Measurements from ENCODE around the gene GNG3. TPM values are rescaled to one million over a fixed set of nuclear protein-coding genes. Genes with fewer than 3 reads are reported as not detected.
A peak's percentile ranks its signal among the peaks of the same experiment; 100 is the strongest.
"Not testable (repeated sequence)": the region's sequence is repeated elsewhere in the genome, so short reads cannot be mapped to it uniquely, and the experiment has no call there.

GNG3 gene
- total RNA-seq, 2 donors from 2014 or later: not detected

GRCh38 chr11:62747475-62748160, 40.1 kb downstream of the GNG3 start:
- no peak for ATAC-seq
- H3K4me1 Mint-ChIP-seq (ENCODE audit: low read depth in 2 of 2): peaks cover 6% of the 10 kb centered on the region in 2 donors
- no peaks in the 10 kb centered on the region for H3K9me3 Mint-ChIP-seq
- H3K27ac Mint-ChIP-seq: no peak overlapping the region
- no peak overlapping the region for H3K4me3 Mint-ChIP-seq
- no peaks in the 10 kb centered on the region for H3K36me3 Mint-ChIP-seq
- DNase-seq (ENCODE audit: low spot score): no peak
- no peaks in the 10 kb centered on the region for H3K27me3 Mint-ChIP-seq

- not testable (repeated sequence) for DNase-seq (ENCODE audit: low spot score); H3K36me3 Mint-ChIP-seq; H3K4me1 Mint-ChIP-seq (ENCODE audit: low read depth in 2 of 2); H3K9me3 Mint-ChIP-seq; H3K27me3 Mint-ChIP-seq; H3K4me3 Mint-ChIP-seq; ATAC-seq; H3K27ac Mint-ChIP-seq
Measured at GRCh38 chr11:62749931-62750330, 42.5 kb downstream of the GNG3 start.

GRCh38 chr11:62752177-62752785, 44.8 kb downstream of the GNG3 start:
- peak overlapping the region in 1 of 2 donors; percentile 90 for H3K27ac Mint-ChIP-seq
- no peaks in the 10 kb centered on the region for H3K27me3 Mint-ChIP-seq
- ATAC-seq (no peak), DNase-seq (ENCODE audit: low spot score) (no peak)
- H3K4me3 Mint-ChIP-seq: no peak overlapping the region
- no peaks in the 10 kb centered on the region for H3K9me3 Mint-ChIP-seq
- H3K36me3 Mint-ChIP-seq: no peaks in the 10 kb centered on the region
- H3K4me1 Mint-ChIP-seq (ENCODE audit: low read depth in 2 of 2): peaks cover 6 to 9% of the 10 kb centered on the region in 2 donors

GRCh38 chr11:62752994-62753735, 45.7 kb downstream of the GNG3 start:
- Mint-ChIP-seq H3K4me3 (peak overlapping the region; percentile 90), H3K36me3 (no peaks in the 10 kb centered on the region), H3K4me1 (ENCODE audit: low read depth in 2 of 2) (peaks cover 6 to 9% of the 10 kb centered on the region in 2 donors), H3K9me3 (no peaks in the 10 kb centered on the region), H3K27me3 (no peaks in the 10 kb centered on the region), H3K27ac (peak overlapping the region; percentile 79 to 90)
- ATAC-seq (no peak), DNase-seq (ENCODE audit: low spot score) (no peak)

- ATAC-seq (peak; percentile 98), DNase-seq (ENCODE audit: low spot score) (peak; percentile 98)
- peak within 1 kb of the TSS; percentile 79 to 90 for H3K27ac Mint-ChIP-seq
- H3K9me3 Mint-ChIP-seq: no peaks in the 10 kb centered on the region
- H3K36me3 Mint-ChIP-seq: no peaks in the 10 kb centered on the region
- peak within 1 kb of the TSS; percentile 90 for H3K4me3 Mint-ChIP-seq
- H3K4me1 Mint-ChIP-seq (ENCODE audit: low read depth in 2 of 2): peaks cover 2 to 6% of the 10 kb centered on the region in 2 donors
- H3K27me3 Mint-ChIP-seq: no peaks in the 10 kb centered on the region
Measured at GRCh38 chr11:62753736-62754603, 46.5 kb downstream of the GNG3 start, which contains the start of gene ZBTB3. Gene ZBTB3, minus strand, starts transcription at chr11:62754160. Its CDS starts 496 bp downstream, at chr11:62753664.

- no peak for DNase-seq (ENCODE audit: low spot score)
- H3K4me1 Mint-ChIP-seq (ENCODE audit: low read depth in 2 of 2): peaks cover 0 to 3% of the 10 kb centered on the region in 2 donors
- peak overlapping the region; percentile 41 for H3K4me3 Mint-ChIP-seq
- no peak overlapping the region for H3K27ac Mint-ChIP-seq
- H3K9me3 Mint-ChIP-seq: no peaks in the 10 kb centered on the region
- no peaks in the 10 kb centered on the region for H3K27me3 Mint-ChIP-seq
- no peak for ATAC-seq
- no peaks in the 10 kb centered on the region for H3K36me3 Mint-ChIP-seq
Measured at GRCh38 chr11:62755086-62755615, 47.7 kb downstream of the GNG3 start.

- Mint-ChIP-seq H3K9me3 (no peaks in the 10 kb centered on the region), H3K4me3 (no peak overlapping the region), H3K36me3 (no peaks in the 10 kb centered on the region), H3K27ac (no peak overlapping the region), H3K27me3 (no peaks in the 10 kb centered on the region), H3K4me1 (ENCODE audit: low read depth in 2 of 2) (peaks cover 14% of the 10 kb centered on the region in 2 donors)
- DNase-seq (ENCODE audit: low spot score) (no peak), ATAC-seq (no peak)
Measured at GRCh38 chr11:62757846-62758788, 50.6 kb downstream of the GNG3 start.

Other genes with a start within 250 kb of the GNG3 start
- gene AHNAK, start 160.9 kb upstream of the GNG3 start, total RNA-seq: 10 to 100 TPM; 49.2 to 60.0 TPM
- 1,000 to 10,000 TPM in 1 of 2 donors, 100 to 1,000 TPM in 1; 898 to 1,016 TPM for gene EEF1G, start 133.8 kb upstream of the GNG3 start, total RNA-seq
- 10 to 100 TPM; 24.1 to 35.7 TPM for gene TUT1, start 116.2 kb upstream of the GNG3 start, total RNA-seq
- gene MTA2, start 105.8 kb upstream of the GNG3 start, total RNA-seq: 100 to 1,000 TPM; 234 to 259 TPM
- 100 to 1,000 TPM; 122 to 205 TPM for gene EML3, start 94.9 kb upstream of the GNG3 start, total RNA-seq
- 1 to 10 TPM; 4.5 to 4.6 TPM for gene ROM1, start 94.4 kb upstream of the GNG3 start, total RNA-seq
- gene B3GAT3, start 85.7 kb upstream of the GNG3 start, total RNA-seq: 10 to 100 TPM; 72.8 to 98.7 TPM
- 100 to 1,000 TPM; 269 to 297 TPM for gene GANAB, start 61.1 kb upstream of the GNG3 start, total RNA-seq
- 10 to 100 TPM; 33.2 to 42.3 TPM for gene INTS5, start 54.4 kb upstream of the GNG3 start, total RNA-seq
- 100 to 1,000 TPM; 131 to 149 TPM for gene C11orf98, start 42.5 kb upstream of the GNG3 start, total RNA-seq
- gene CSKMT, start 42.4 kb upstream of the GNG3 start, total RNA-seq: 100 to 1,000 TPM in 1 of 2 donors, 10 to 100 TPM in 1; 30.0 to 121 TPM
- 1 to 10 TPM; 6.1 to 8.8 TPM for gene UQCC3, start 36.0 kb upstream of the GNG3 start, total RNA-seq
- gene LBHD1, start 35.4 kb upstream of the GNG3 start, total RNA-seq: 10 to 100 TPM; 20.9 to 33.7 TPM
- gene UBXN1, start 28.6 kb upstream of the GNG3 start, total RNA-seq: 100 to 1,000 TPM in 1 of 2 donors, 10 to 100 TPM in 1; 91.1 to 124 TPM
- under 1 TPM; 0.36 to 0.52 TPM for gene LRRN4CL, start 18.1 kb upstream of the GNG3 start, total RNA-seq
- gene BSCL2, start 252 bp upstream of the GNG3 start, total RNA-seq: 10 to 100 TPM; 18.7 to 38.3 TPM
- gene HNRNPUL2, start 19.8 kb downstream of the GNG3 start, total RNA-seq: 10 to 100 TPM; 54.6 to 55.5 TPM
- 10 to 100 TPM; 36.8 to 39.4 TPM for gene TTC9C, start 20.8 kb downstream of the GNG3 start, total RNA-seq
- 1 to 10 TPM; 6.5 to 8.1 TPM for gene ZBTB3, start 46.5 kb downstream of the GNG3 start, total RNA-seq
- 100 to 1,000 TPM in 1 of 2 donors, 10 to 100 TPM in 1; 93.3 to 127 TPM for gene POLR2G, start 53.9 kb downstream of the GNG3 start, total RNA-seq
- 10 to 100 TPM; 13.9 to 34.1 TPM for gene TAF6L, start 63.7 kb downstream of the GNG3 start, total RNA-seq
- gene TMEM179B, start 79.7 kb downstream of the GNG3 start, total RNA-seq: 10 to 100 TPM; 30.5 to 31.1 TPM
- gene TMEM223, start 84.3 kb downstream of the GNG3 start, total RNA-seq: 10 to 100 TPM; 13.0 to 20.1 TPM
- gene NXF1, start 97.8 kb downstream of the GNG3 start, total RNA-seq: 100 to 1,000 TPM; 108 to 145 TPM
- 10 to 100 TPM; 32.0 to 53.4 TPM for gene STX5, start 124.4 kb downstream of the GNG3 start, total RNA-seq
- gene TEX54, start 125.2 kb downstream of the GNG3 start, total RNA-seq: 1 to 10 TPM in 1 of 2 donors, not detected in 1; 1.0 TPM
- 100 to 1,000 TPM in 1 of 2 donors, 10 to 100 TPM in 1; 90.4 to 136 TPM for gene WDR74, start 131.9 kb downstream of the GNG3 start, total RNA-seq
- gene SLC3A2, start 173.2 kb downstream of the GNG3 start, total RNA-seq: 100 to 1,000 TPM; 234 to 307 TPM
- gene CHRM1, start 213.7 kb downstream of the GNG3 start, total RNA-seq: not detected